Keratinocyte (primary cell): ENCODE data around the gene PTCD2. TPM values are rescaled to one million over a fixed set of nuclear protein-coding genes. Genes with fewer than 3 reads are reported as not detected.

ENCODE experiments used
- DNase-seq: peaks from one replicate; pipeline ENCODE4 v3.0.0-alpha.2; 2011; ENCODE audit warnings: low read depth, missing footprints, low spot score
- FAIRE-seq: peaks from 2 replicates; lab custom pipeline; 2011; peaks lifted over from hg19 to GRCh38; lab: Jason Lieb, UNC
- H2AFZ ChIP-seq: 2 replicates; pipeline ENCODE4 v1.6.0; 2012; ENCODE audit warnings: low read length, control low read depth, inconsistent platforms; ENCODE audit not compliant: control insufficient read depth
- H3K27ac ChIP-seq: 2 replicates; pipeline ENCODE4 v1.5.1; 2011; ENCODE audit warnings: low read length; ENCODE audit not compliant: control insufficient read depth, insufficient read depth
- H3K27me3 ChIP-seq: 3 replicates; pipeline ENCODE4 v1.6.0; 2011; ENCODE audit warnings: low read length; ENCODE audit not compliant: control insufficient read depth, insufficient read depth; ENCODE audit errors: extremely low read depth
- H3K36me3 ChIP-seq, 2 experiments: 2 replicates in 1 of 2; 3 replicates in 1 of 2; pipeline ENCODE4 v1.5.1; 2011; ENCODE audit warnings: low read length in 2 of 2, mild to moderate bottlenecking in 1 of 2; ENCODE audit not compliant: control insufficient read depth in 2 of 2, insufficient read depth in 2 of 2; ENCODE audit errors: extremely low read depth in 1 of 2
- H3K4me1 ChIP-seq: 3 replicates; pipeline ENCODE4 v1.5.1; 2011; ENCODE audit warnings: low read length; ENCODE audit not compliant: control insufficient read depth, insufficient read depth; ENCODE audit errors: extremely low read depth
- H3K4me2 ChIP-seq: 3 replicates; pipeline ENCODE4 v1.6.0; 2011; ENCODE audit warnings: low read depth, low read length; ENCODE audit not compliant: control insufficient read depth, insufficient read depth; ENCODE audit errors: extremely low read depth
- H3K4me3 ChIP-seq, 3 experiments: fragments of 200-600 bp in 1 of 3; sonication (generic) in 1 of 3; 2 replicates in 2 of 3; 3 replicates in 1 of 3; pipeline ENCODE4 v1.5.1; 2011 to 2016; ENCODE audit warnings: low read length in 3 of 3, mild to moderate bottlenecking in 3 of 3, control low read depth in 2 of 3, inconsistent platforms in 1 of 3, low read depth in 1 of 3, mixed read lengths in 1 of 3, mixed run types in 1 of 3, moderate library complexity in 1 of 3; ENCODE audit not compliant: control insufficient read depth in 2 of 3, insufficient read depth in 2 of 3; ENCODE audit errors: extremely low read depth in 1 of 3
- H3K79me2 ChIP-seq: 2 replicates; pipeline ENCODE4 v1.6.0; 2012; ENCODE audit warnings: low read length; ENCODE audit not compliant: control insufficient read depth, insufficient read depth
- H3K9ac ChIP-seq: 3 replicates; pipeline ENCODE4 v1.6.0; 2011; ENCODE audit warnings: low read length; ENCODE audit not compliant: control insufficient read depth, insufficient read depth; ENCODE audit errors: extremely low read depth
- H3K9me1 ChIP-seq: 3 replicates; pipeline ENCODE4 v1.6.0; 2011; ENCODE audit warnings: low read length; ENCODE audit not compliant: control insufficient read depth, insufficient read depth; ENCODE audit errors: extremely low read depth
- H3K9me3 ChIP-seq: 2 replicates; pipeline ENCODE4 v1.5.1; 2012; ENCODE audit warnings: low read depth, low read length; ENCODE audit not compliant: control insufficient read depth
- H4K20me1 ChIP-seq: 3 replicates; pipeline ENCODE4 v1.6.0; 2011; ENCODE audit warnings: low read length; ENCODE audit not compliant: control insufficient read depth, insufficient read depth; ENCODE audit errors: extremely low read depth
- EZH2 ChIP-seq: IDR thresholded peaks from one replicate; pipeline ENCODE4 v1.6.1; 2012; ENCODE audit warnings: inconsistent platforms, mild to moderate bottlenecking, low read length, moderate library complexity
- dilution Hi-C: fragments of 300-500 bp; cut with MboI; formaldehyde crosslinking; loops from one replicate; pipeline ENCODE4 v1.7.0; 2020; ENCODE audit warnings: low sequenced_read_pairs; ENCODE audit not compliant: extremely low pct_ligation_motif_present
- polyA plus RNA-seq, 5 experiments: library from polyadenylated mRNA; depleted of rRNA in 3 of 5; stranded (reverse) in 3 of 5; stranded (forward) in 1 of 5; unstranded in 1 of 5; fragments of >200 nt; gene quantifications; 1 replicate in 1 of 5; 2 replicates in 3 of 5; 3 replicates in 1 of 5; pipeline versions ENCODE4 v1.2.1 to v1.2.3, GENCODE V29; 2011 to 2012; ENCODE audit warnings: missing spikeins in 2 of 5, low read depth in 1 of 5, low replicate concordance in 1 of 5
- TF ChIP-seq, protein P1 (sequence below), 3 experiments: IDR thresholded peaks in 1 of 3; conservative IDR thresholded peaks in 1 of 3; optimal IDR thresholded peaks in 1 of 3; 2 replicates in 2 of 3; 3 replicates in 1 of 3; pipeline versions ENCODE3 to v1.5.1; 2011; ENCODE audit warnings: low read length in 3 of 3, mild to moderate bottlenecking in 3 of 3, moderate library complexity in 2 of 3, control low read depth in 1 of 3, inconsistent platforms in 1 of 3; ENCODE audit not compliant: insufficient read depth in 2 of 3; ENCODE audit errors: extremely low read depth in 1 of 3

Gene PTCD2
- polyA plus RNA-seq, 1 donor (not counting 4 experiments of a cell fraction or from before 2014, with no cell fraction given), result 13.1 TPM

DNA sequence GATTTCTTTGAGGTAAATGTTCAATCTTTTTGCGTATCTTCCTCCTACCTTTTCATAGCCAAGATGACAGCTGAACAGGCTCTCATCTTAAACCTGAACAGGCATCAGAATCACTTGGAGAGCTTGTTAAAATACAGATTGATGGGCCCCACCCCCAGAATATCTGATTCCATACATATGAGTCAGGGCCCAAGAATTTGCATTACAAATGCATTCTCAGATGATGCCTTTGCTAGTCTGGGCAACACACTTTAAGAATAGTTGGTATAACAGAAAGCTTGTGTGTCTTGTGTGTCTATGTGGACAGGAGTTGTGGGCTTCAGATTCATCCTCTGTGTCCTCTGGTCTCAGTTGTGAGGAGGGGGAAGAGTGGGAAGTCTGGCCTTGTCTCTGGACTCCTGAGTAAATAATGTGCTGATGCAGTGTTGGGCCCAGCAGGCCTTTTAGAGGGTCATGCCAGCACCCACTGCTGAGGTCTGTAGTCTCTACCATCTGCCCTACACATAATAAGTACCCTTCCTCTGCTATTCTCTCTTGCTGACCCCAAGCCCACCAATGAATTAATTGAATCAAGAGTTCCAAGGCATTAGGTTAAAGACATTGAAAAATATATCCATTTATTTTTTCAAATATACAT lies 43.1 kb downstream of the PTCD2 start:
- Histone ChIP-seq H3K4me1 (peaks cover 39% of the 10 kb centered on the region), H3K36me3 (peaks cover 3 to 20% of the 10 kb centered on the region in 2 experiments), H3K4me2 (peak overlapping the region; percentile 98), H3K27ac (peak overlapping the region; percentile 83), H2AFZ (peak overlapping the region; percentile 59), H3K9me1 (no peaks in the 10 kb centered on the region), H3K4me3 (peak overlapping the region in 2 of 3 experiments; percentile 39 to 48), H3K27me3 (no peaks in the 10 kb centered on the region), H4K20me1 (no peaks in the 10 kb centered on the region), H3K9me3 (no peaks in the 10 kb centered on the region), H3K9ac (peak overlapping the region; percentile 70), H3K79me2 (no peaks in the 10 kb centered on the region)
- peak; percentile 80 for DNase-seq
- no peak for TF ChIP-seq EZH2
- TF ChIP-seq, protein P1, sequence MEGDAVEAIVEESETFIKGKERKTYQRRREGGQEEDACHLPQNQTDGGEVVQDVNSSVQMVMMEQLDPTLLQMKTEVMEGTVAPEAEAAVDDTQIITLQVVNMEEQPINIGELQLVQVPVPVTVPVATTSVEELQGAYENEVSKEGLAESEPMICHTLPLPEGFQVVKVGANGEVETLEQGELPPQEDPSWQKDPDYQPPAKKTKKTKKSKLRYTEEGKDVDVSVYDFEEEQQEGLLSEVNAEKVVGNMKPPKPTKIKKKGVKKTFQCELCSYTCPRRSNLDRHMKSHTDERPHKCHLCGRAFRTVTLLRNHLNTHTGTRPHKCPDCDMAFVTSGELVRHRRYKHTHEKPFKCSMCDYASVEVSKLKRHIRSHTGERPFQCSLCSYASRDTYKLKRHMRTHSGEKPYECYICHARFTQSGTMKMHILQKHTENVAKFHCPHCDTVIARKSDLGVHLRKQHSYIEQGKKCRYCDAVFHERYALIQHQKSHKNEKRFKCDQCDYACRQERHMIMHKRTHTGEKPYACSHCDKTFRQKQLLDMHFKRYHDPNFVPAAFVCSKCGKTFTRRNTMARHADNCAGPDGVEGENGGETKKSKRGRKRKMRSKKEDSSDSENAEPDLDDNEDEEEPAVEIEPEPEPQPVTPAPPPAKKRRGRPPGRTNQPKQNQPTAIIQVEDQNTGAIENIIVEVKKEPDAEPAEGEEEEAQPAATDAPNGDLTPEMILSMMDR (optimal IDR thresholded peaks at IDR 0.05 in 1 of 3, IDR thresholded peaks at IDR 0.05 in 1 of 3, conservative IDR thresholded peaks at IDR 0.05 in 1 of 3; ENCODE audit: extremely low read depth in 1 of 3, insufficient read depth in 2 of 3, low read length in 3 of 3), result no peak
- dilution Hi-C loops, result no loop called here
- FAIRE-seq, result peak; percentile 85

DNA sequence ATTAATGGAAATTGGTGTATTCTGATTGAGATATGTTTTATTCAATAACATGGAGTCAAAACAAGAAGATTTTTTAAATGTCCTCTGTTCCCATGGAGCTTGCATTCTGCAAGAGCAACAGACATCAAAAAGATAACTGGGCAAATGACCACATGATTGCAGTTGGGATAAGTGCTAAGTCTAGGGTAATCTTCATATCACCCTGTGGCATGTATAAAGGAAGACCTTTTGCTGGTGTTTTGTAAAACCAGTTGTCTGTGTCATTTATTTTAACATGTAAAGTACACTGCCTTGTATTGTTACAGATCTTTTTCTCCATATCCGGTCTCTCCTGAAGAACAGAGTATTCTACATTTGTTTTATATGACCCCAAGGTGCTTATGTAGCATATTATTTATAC lies 44.0 kb downstream of the PTCD2 start:
- H3K9ac ChIP-seq, result no peak overlapping the region
- FAIRE-seq, result no peak

More for the DNA sequence above, 44.0 kb downstream of the PTCD2 start:
- H3K9me3 ChIP-seq, result no peaks in the 10 kb centered on the region
- dilution Hi-C loops, result no loop called here
- H3K9me1 ChIP-seq, result no peaks in the 10 kb centered on the region
- no peak for DNase-seq
- TF ChIP-seq, protein P1 (optimal IDR thresholded peaks at IDR 0.05 in 1 of 3, IDR thresholded peaks at IDR 0.05 in 1 of 3, conservative IDR thresholded peaks at IDR 0.05 in 1 of 3; ENCODE audit: extremely low read depth in 1 of 3, insufficient read depth in 2 of 3, low read length in 3 of 3), result no peak
- TF ChIP-seq EZH2, result no peak
- no peaks in the 10 kb centered on the region for H3K27me3 ChIP-seq
- H3K79me2 ChIP-seq, result no peaks in the 10 kb centered on the region
- H3K36me3 ChIP-seq, result peaks cover 0 to 18% of the 10 kb centered on the region in 2 experiments
- peaks cover 45% of the 10 kb centered on the region for H3K4me1 ChIP-seq
- H2AFZ ChIP-seq, result no peak overlapping the region
- no peak overlapping the region for H3K4me3 ChIP-seq
- peak overlapping the region; percentile 83 for H3K27ac ChIP-seq
- no peaks in the 10 kb centered on the region for H4K20me1 ChIP-seq
- no peak overlapping the region for H3K4me2 ChIP-seq
